Fibroblast of the aortic adventitia (primary cell): ENCODE results near the gene RASSF3. TPM values are rescaled to one million over a fixed set of nuclear protein-coding genes. Genes with fewer than 3 reads are reported as not detected.
"Not testable (repeated sequence)": the region's sequence is repeated elsewhere in the genome, so short reads cannot be mapped to it uniquely, and the experiment has no call there.

Experiments used
- DNase-seq: peaks from one replicate; pipeline ENCODE4 v3.0.0-alpha.2; 2010; ENCODE audit warnings: low read depth
- H3K4me3 ChIP-seq: 2 replicates; pipeline ENCODE4 v1.5.1; 2011; ENCODE audit warnings: low read depth, mild to moderate bottlenecking, control low read depth, low read length, moderate library complexity
- total RNA-seq: library from RNA; depleted of rRNA; stranded (reverse); fragments of >200 nt; gene quantifications from 2 replicates; pipeline ENCODE4 v1.2.3, GENCODE V29; 2012; ENCODE audit warnings: low replicate concordance
- TF ChIP-seq, protein P1 (sequence below): IDR thresholded peaks from 2 replicates; pipeline ENCODE4 v1.5.1; 2011; ENCODE audit warnings: mild to moderate bottlenecking, low read length, control low read depth, inconsistent platforms; ENCODE audit not compliant: insufficient read depth

Gene RASSF3
- total RNA-seq, 1 donor, result 13.6 TPM

- no peak overlapping the region for H3K4me3 ChIP-seq
- DNase-seq, result no peak
- TF ChIP-seq, protein P1, sequence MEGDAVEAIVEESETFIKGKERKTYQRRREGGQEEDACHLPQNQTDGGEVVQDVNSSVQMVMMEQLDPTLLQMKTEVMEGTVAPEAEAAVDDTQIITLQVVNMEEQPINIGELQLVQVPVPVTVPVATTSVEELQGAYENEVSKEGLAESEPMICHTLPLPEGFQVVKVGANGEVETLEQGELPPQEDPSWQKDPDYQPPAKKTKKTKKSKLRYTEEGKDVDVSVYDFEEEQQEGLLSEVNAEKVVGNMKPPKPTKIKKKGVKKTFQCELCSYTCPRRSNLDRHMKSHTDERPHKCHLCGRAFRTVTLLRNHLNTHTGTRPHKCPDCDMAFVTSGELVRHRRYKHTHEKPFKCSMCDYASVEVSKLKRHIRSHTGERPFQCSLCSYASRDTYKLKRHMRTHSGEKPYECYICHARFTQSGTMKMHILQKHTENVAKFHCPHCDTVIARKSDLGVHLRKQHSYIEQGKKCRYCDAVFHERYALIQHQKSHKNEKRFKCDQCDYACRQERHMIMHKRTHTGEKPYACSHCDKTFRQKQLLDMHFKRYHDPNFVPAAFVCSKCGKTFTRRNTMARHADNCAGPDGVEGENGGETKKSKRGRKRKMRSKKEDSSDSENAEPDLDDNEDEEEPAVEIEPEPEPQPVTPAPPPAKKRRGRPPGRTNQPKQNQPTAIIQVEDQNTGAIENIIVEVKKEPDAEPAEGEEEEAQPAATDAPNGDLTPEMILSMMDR, result no peak
Measured at GRCh38 chr12:64687816-64688215, 77.5 kb downstream of the RASSF3 start.

- DNase-seq, result no peak
- H3K4me3 ChIP-seq, result no peak overlapping the region
- TF ChIP-seq, protein P1, result no peak
Measured at GRCh38 chr12:64688219-64688618, 77.9 kb downstream of the RASSF3 start.

DNA sequence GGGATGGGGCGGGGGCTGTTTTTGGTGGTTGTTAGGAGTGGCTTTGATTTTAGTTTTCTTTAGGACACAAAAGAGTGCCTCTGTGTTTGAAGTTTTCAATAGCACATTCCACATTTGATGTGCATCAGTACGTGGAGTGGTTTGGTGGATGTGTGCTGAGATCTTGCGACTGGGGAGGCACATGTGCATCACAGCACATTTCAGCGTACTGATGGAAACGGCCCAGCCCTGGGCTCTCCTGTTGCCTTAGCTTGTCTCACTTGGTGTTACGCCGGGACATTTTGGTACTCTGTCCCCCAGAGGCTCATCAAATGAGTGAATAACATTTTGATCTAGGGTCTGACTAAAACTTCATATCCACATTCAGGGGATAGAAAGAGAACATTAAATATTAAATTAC is 78.4 kb downstream of the RASSF3 start:
- TF ChIP-seq, protein P1, result no peak
- no peak for DNase-seq
- no peak overlapping the region for H3K4me3 ChIP-seq

GRCh38 chr12:64690236-64690635 is 79.9 kb downstream of the RASSF3 start:
- DNase-seq, H3K4me3 ChIP-seq: not testable (repeated sequence)

DNA sequence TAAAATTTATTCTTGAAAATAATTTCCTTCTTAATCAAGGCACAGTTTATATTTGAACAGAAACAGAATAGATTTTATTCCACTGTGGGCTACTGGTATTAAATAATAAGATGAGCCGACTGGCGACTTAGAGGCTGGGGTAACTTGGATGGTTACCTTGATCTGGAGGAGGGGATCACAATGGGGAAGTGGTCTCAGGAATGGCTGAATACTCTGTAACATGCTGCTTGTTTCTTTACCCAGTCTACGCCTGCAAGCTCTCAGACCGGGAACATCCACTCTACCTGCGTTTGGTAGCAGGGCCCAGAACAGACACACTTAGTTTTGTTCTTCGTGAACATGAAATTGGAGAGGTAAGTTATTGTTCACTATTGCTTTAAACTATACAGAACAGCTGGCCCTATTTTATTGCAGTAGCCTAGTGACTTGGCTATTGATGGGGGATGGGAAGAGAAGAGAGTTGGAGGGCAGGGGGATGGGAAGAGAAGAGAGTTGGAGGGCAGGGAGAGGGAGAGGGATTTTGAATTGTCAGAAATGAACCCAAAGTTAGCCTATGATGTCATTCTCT is 81.0 kb downstream of the RASSF3 start:
- DNase-seq, result no peak
- TF ChIP-seq, protein P1, result no peak
- H3K4me3 ChIP-seq, result no peak overlapping the region

- no peak for DNase-seq
- TF ChIP-seq, protein P1, result no peak
- no peak overlapping the region for H3K4me3 ChIP-seq
Measured at GRCh38 chr12:64691795-64692583, 81.7 kb downstream of the RASSF3 start.

DNA sequence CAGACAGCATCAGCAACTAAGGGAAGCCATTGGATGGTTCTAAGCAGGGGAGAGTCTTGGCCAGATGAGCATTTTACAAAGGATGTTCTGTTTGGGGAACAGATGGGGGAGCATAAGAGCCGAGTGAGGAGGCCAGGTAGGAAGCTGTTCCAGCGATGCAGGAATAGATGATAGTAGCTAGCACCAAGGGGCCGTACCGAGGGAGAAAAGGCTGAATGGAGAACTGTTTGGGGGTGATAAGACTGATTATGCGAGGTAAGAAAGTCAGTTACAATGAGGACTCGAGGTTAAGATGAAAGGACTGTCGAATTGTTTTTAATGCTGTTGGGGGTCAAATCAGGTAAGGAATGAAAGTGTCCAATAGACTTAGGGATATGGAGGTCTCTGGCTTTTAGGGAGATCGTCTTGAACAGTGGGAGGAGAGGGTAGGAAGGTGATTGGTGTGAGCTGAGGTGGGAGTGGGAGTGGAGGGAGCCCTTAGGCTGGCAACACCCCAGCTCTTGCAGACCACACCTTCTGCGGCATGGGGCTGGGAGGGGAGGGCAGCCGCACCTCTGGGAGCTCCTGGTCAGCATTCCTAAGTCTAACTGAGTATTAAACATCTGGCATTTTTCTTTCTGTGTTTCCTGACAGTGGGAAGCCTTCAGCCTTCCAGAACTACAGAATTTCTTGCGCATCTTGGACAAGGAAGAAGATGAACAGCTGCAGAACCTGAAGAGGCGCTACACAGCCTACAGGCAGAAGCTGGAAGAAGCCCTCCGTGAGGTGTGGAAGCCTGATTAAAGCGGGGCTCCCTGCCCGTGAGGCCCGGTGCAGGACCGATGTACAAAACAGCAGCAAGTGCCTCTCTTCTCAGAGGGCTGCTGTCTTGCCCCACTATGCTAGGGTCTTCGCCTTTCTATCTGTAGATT is 84.1 kb downstream of the RASSF3 start:
- no peak overlapping the region for H3K4me3 ChIP-seq
- TF ChIP-seq, protein P1, result no peak
- DNase-seq, result no peak
